Stimulated activated CD8-positive, alpha-beta memory T cell treated with anti-CD3 and anti-CD28 coated beads, Interleukin-7, amount 100 ng/mL, for 24 hours (primary cell): ENCODE results near the gene PPP3CA.
"Not testable (repeated sequence)": the region's sequence is repeated elsewhere in the genome, so short reads cannot be mapped to it uniquely, and the experiment has no call there.

ENCODE experiments used
- DNase-seq: peaks from one replicate; pipeline ENCODE4 v3.0.0-alpha.2; 2020; ENCODE audit warnings: low read depth

PPP3CA gene

GRCh38 chr4:100995002-100995401, 352.3 kb downstream of the PPP3CA start:
- DNase-seq: not testable (repeated sequence)

- DNase-seq: not testable (repeated sequence)
Measured at GRCh38 chr4:100991332-100992069, 355.8 kb downstream of the PPP3CA start.

- no peak for DNase-seq
Measured at GRCh38 chr4:100989401-100989800, 357.9 kb downstream of the PPP3CA start.

- no peak for DNase-seq
Measured at GRCh38 chr4:100988876-100989275, 358.4 kb downstream of the PPP3CA start.

GRCh38 chr4:100986360-100986868, 360.9 kb downstream of the PPP3CA start:
- no peak for DNase-seq

GRCh38 chr4:100985576-100985975, 361.8 kb downstream of the PPP3CA start:
- no peak for DNase-seq

GRCh38 chr4:100984901-100985300, 362.4 kb downstream of the PPP3CA start:
- DNase-seq: no peak

- DNase-seq: no peak
Measured at GRCh38 chr4:100983426-100983825, 363.9 kb downstream of the PPP3CA start.

GRCh38 chr4:100982345-100982744, 365.0 kb downstream of the PPP3CA start:
- DNase-seq: no peak

- DNase-seq: no peak
Measured at GRCh38 chr4:100981447-100982204, 365.7 kb downstream of the PPP3CA start.

GRCh38 chr4:100979736-100980135, 367.6 kb downstream of the PPP3CA start:
- no peak for DNase-seq

GRCh38 chr4:100977746-100978397, 369.5 kb downstream of the PPP3CA start:
- no peak for DNase-seq

- DNase-seq: no peak
Measured at GRCh38 chr4:100977274-100977673, 370.1 kb downstream of the PPP3CA start.
